K562 (cell line): Measurements from ENCODE around the gene TBC1D17. TPM values are rescaled to one million over a fixed set of nuclear protein-coding genes. Genes with fewer than 3 reads are reported as not detected.

ENCODE experiments used
- CBX2 ChIP-seq: fragments of 200-600 bp; sonication (generic); IDR thresholded peaks from one replicate; pipeline ENCODE4 v1.6.1; 2012; ENCODE audit warnings: mild to moderate bottlenecking, low read length, inconsistent platforms; ENCODE audit not compliant: insufficient read depth, poor library complexity, severe bottlenecking
- FOXP1 ChIP-seq: sonication (generic); formaldehyde crosslinking; IDR thresholded peaks from 2 replicates; pipeline ENCODE4 v1.8.0; 2022; ENCODE audit warnings: mild to moderate bottlenecking, missing genetic modification reagents
- POLR2G ChIP-seq: fragments of 200-400 bp; formaldehyde crosslinking; IDR thresholded peaks from 2 replicates; pipeline ENCODE4 v1.6.1; 2017; ENCODE audit warnings: low read depth, mild to moderate bottlenecking, antibody characterized with exemption, low read length, moderate library complexity
- RBFOX2 ChIP-seq: fragments of 200-400 bp; formaldehyde crosslinking; IDR thresholded peaks from 2 replicates; pipeline ENCODE4 v1.6.1; 2017; ENCODE audit warnings: low read depth, mild to moderate bottlenecking, low read length, moderate library complexity
- TFAP4 ChIP-seq: sonication (generic); formaldehyde crosslinking; IDR thresholded peaks from 2 replicates; pipeline ENCODE4 v1.8.0; 2022; ENCODE audit warnings: missing genetic modification reagents, mild to moderate bottlenecking, moderate library complexity, borderline replicate concordance
- ZBTB33 ChIP-seq: sonication (generic); formaldehyde crosslinking; IDR thresholded peaks from 2 replicates; pipeline ENCODE4 v1.8.1; 2023; ENCODE audit warnings: mild to moderate bottlenecking, missing genetic modification reagents
- ZNF316 ChIP-seq: fragments of 450-650 bp; IDR thresholded peaks from 2 replicates; pipeline ENCODE4 v1.6.1; 2016
- polyA plus RNA-seq, 8 experiments: library from polyadenylated mRNA; depleted of rRNA in 4 of 8; stranded (reverse) in 5 of 8; unstranded in 3 of 8; fragments of >200 nt; fragmentation: Nextera tagmentation in 2 of 8; fragmentation: Illumina TruSeq in 1 of 8; extraction: Ambion mirVana in 2 of 8; extraction: Trizol in 1 of 8; gene quantifications; 2 replicates each; pipeline versions ENCODE4 v1.2.1 to v1.2.3, GENCODE V29; 2011 to 2014; ENCODE audit warnings: inconsistent platforms in 1 of 8, missing spikeins in 1 of 8
- total RNA-seq, 7 experiments: library from RNA; depleted of rRNA in 6 of 7; stranded (reverse); fragments of >200 nt in 6 of 7; fragmentation: Illumina TruSeq in 2 of 7; extraction: Trizol in 2 of 7; gene quantifications; 2 replicates each; pipeline versions ENCODE4 v1.2.1 to v1.2.3, GENCODE V29; 2011 to 2021; ENCODE audit warnings: low replicate concordance in 1 of 7

Gene TBC1D17
- total and polyA plus RNA-seq, 9 of the 15 experiments (the other 6 are each of a cell fraction or from before 2014, with no cell fraction given): 0.42 to 16.0 (median 3.8) TPM

GRCh38 chr19:49858088-49858985 is 19.2 kb upstream of the TBC1D17 start (continued):
- TF ChIP-seq CBX2 (no peak), TFAP4 (peak; percentile 34; the same call in 1 of the 2 replicates), POLR2G (peak; percentile 76), ZNF316 (peak; percentile 33; the same call in 1 of the 2 replicates), RBFOX2 (peak; percentile 67), FOXP1 (CRISPR knock-in tag) (0 out of 2 replicates have a peak, but pooled peaks have one; percentile 21), ZBTB33 (peak; percentile 35; the same call in 1 of the 2 replicates)
